HG03060 (cell line): ENCODE results near the gene HS1BP3.

Experiments
- ATAC-seq: cut with Tn5 transposase; IDR thresholded peaks from one replicate; pipeline ENCODE4 v1.9.1; 2021; ENCODE audit warnings: low read depth, moderate number of reproducible peaks; ENCODE audit not compliant: unreplicated experiment

Gene HS1BP3

GRCh38 chr2:20664431-20665242 is 13.7 kb upstream of the HS1BP3 start:
- no peak for ATAC-seq

- ATAC-seq, result no peak
These were observed 13.1 kb upstream of the HS1BP3 start for GRCh38 chr2:20664071-20664390.

- no peak for ATAC-seq
These were observed 12.5 kb upstream of the HS1BP3 start for GRCh38 chr2:20663196-20664070.

- no peak for ATAC-seq
These were observed 11.5 kb upstream of the HS1BP3 start for GRCh38 chr2:20662308-20662937.

GRCh38 chr2:20661421-20662307 is 10.8 kb upstream of the HS1BP3 start:
- ATAC-seq, result no peak

- no peak for ATAC-seq
These were observed 9.9 kb upstream of the HS1BP3 start for GRCh38 chr2:20660506-20661420.

GRCh38 chr2:20657522-20658235 is 6.8 kb upstream of the HS1BP3 start:
- ATAC-seq, result no peak

- ATAC-seq, result no peak
These were observed 5.7 kb upstream of the HS1BP3 start for GRCh38 chr2:20656561-20656960.

- ATAC-seq, result no peak
These were observed 3.6 kb upstream of the HS1BP3 start for GRCh38 chr2:20654535-20654813.

- ATAC-seq, result no peak
These were observed 3.0 kb upstream of the HS1BP3 start for GRCh38 chr2:20653695-20654534.

GRCh38 chr2:20652673-20653575 is 2.0 kb upstream of the HS1BP3 start:
- ATAC-seq, result no peak

GRCh38 chr2:20652141-20652540 is 1.2 kb upstream of the HS1BP3 start:
- no peak for ATAC-seq

GRCh38 chr2:20651731-20652099 is 817 bp upstream of the HS1BP3 start:
- ATAC-seq, result no peak

- ATAC-seq, result no peak
These were observed 463 bp downstream of the HS1BP3 start for GRCh38 chr2:20650393-20650876.

- no peak for ATAC-seq
These were observed 922 bp downstream of the HS1BP3 start for GRCh38 chr2:20649976-20650375.

- no peak for ATAC-seq
These were observed 1.3 kb downstream of the HS1BP3 start for GRCh38 chr2:20649576-20649975.

- ATAC-seq, result no peak
These were observed 2.1 kb downstream of the HS1BP3 start for GRCh38 chr2:20648831-20649230.
